Measurements from ENCODE around the gene LACRT. TPM values are rescaled to one million over a fixed set of nuclear protein-coding genes. Genes with fewer than 3 reads are reported as not detected.

LACRT gene
- total and polyA plus RNA-seq, 2 of the 13 experiments (the other 11 are each of a cell fraction or from before 2014, with no cell fraction given), result not detected

GRCh38 chr12:54648265-54648664, 13.6 kb upstream of the LACRT start, which contains the start of gene DCD:
TSS of gene DCD (minus strand) at chr12:54648365. CDS start at chr12:54648303, 62 bp downstream.
- CTCF ChIA-PET (ENCODE audit: low intra/inter-chr PET ratio, low total read pairs), result no interaction called here
- H3K27ac ChIP-seq (ENCODE audit: extremely low read length, insufficient read depth, low read length), result no peak within 1 kb of the TSS
- WGBS (ENCODE audit: low lambda C conversion rate), result 0% methylated on average over 1 of the region's 2 CpGs
- H4K20me1 ChIP-seq (ENCODE audit: insufficient read depth, low read length), result no peaks in the 10 kb centered on the region
- ATAC-seq (no peak), DNase-seq (ENCODE audit: low spot score) (no peak), FAIRE-seq (no peak)
- POLR2A ChIA-PET, result no interaction called here
- intact Hi-C loops (cut with micrococcal nuclease; ENCODE audit: unreplicated experiment), result no loop called here
- no peaks in the 10 kb centered on the region for H3K9me3 ChIP-seq (ENCODE audit: low read length)
- no peak within 1 kb of the TSS for H3K4me3 ChIP-seq (replicated peaks in 1 of 3; ENCODE audit: insufficient read depth in 1 of 3, low read depth in 2 of 3, low read length in 3 of 3)
- in situ Hi-C loops (cut with HindIII; ENCODE audit: extremely low pct_ligation_motif_present, low pct_unique_long_range_greater_than_20kb), result no loop called here
- no peak within 1 kb of the TSS for H3K9ac ChIP-seq (ENCODE audit: insufficient read depth, low read depth, low read length)
- H3K4me1 ChIP-seq (ENCODE audit: insufficient read depth, low read length), result no peaks in the 10 kb centered on the region
- no peaks in the 10 kb centered on the region for H3K36me3 ChIP-seq (replicated peaks in 1 of 2; ENCODE audit: control insufficient read depth in 1 of 2, insufficient read depth in 2 of 2, low read length in 2 of 2)
- H3K4me2 ChIP-seq (ENCODE audit: low read depth, low read length), result no peak within 1 kb of the TSS
- no TSS peak for BruUV-seq (replicated peaks)
- no peak for TF ChIP-seq YEATS4 (CRISPR knock-in tag; IDR thresholded peaks at IDR 0.05; ENCODE audit: borderline replicate concordance)
- no peak for TF ChIP-seq ZNF790 (CRISPR knock-in tag; IDR thresholded peaks at IDR 0.05; ENCODE audit: borderline replicate concordance)
- no peak for TF ChIP-seq HMGXB3 (CRISPR knock-in tag; IDR thresholded peaks at IDR 0.05; ENCODE audit: borderline replicate concordance)
- TF ChIP-seq SIX1 (CRISPR knock-in tag; IDR thresholded peaks at IDR 0.05; ENCODE audit: borderline replicate concordance), result no peak
- no peak for TF ChIP-seq PAX8 (CRISPR knock-in tag; IDR thresholded peaks at IDR 0.05; ENCODE audit: borderline replicate concordance)
- TF ChIP-seq HOXA9 (CRISPR knock-in tag; IDR thresholded peaks at IDR 0.05; ENCODE audit: borderline replicate concordance), result no peak
- TF ChIP-seq KDM5A (IDR thresholded peaks at IDR 0.05; ENCODE audit: borderline replicate concordance, low read length), result no peak
- TF ChIP-seq GATA4 (IDR thresholded peaks at IDR 0.05; ENCODE audit: borderline replicate concordance, low read depth), result no peak
- no peak for TF ChIP-seq HMGA1 (CRISPR knock-in tag; conservative IDR thresholded peaks at IDR 0.05)
- no peak for TF ChIP-seq ZNF329 (CRISPR knock-in tag; IDR thresholded peaks at IDR 0.05; ENCODE audit: low read depth)
- peaks cover 0 to 27% of the 10 kb centered on the region in 2 experiments; a peak in 3 of 5 replicates for H3K27me3 ChIP-seq (ENCODE audit: control insufficient read depth in 1 of 2, insufficient read depth in 2 of 2, low read length in 2 of 2)
- H3K79me2 ChIP-seq (ENCODE audit: insufficient read depth, low read length), result no peaks in the 10 kb centered on the region
- no peak within 1 kb of the TSS for H2AFZ ChIP-seq (ENCODE audit: low read length)
